ENCODE data around the gene PDE6H.

PDE6H gene

DNA sequence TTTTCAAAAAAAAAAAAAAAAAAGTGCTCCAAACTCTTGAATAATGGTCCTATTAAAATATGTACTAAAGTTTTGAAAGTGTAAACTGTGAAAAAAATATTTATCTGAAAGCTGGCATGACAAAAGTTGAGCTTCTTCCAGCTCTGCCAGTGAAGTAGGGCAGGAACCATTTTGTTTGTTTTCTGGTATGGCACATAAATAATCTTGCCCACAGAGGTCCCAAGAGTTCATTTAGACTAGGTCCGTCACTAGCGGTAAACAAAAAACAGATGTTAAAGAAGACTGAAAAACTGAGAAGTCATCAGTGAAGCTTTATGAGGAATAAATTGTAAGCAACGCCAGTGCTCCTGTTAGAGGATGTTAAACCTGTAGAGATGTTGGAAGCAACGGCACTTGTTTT lies 41.5 kb upstream of the PDE6H start:
- Histone ChIP-seq H3K36me3 (ENCODE audit: control insufficient read depth, low read length) (peaks cover 4% of the 10 kb centered on the region), H3K9me2 (replicated peaks; ENCODE audit: control insufficient read depth, low read length) (no peaks in the 10 kb centered on the region)
- no peak for TF ChIP-seq EZH2phosphoT487 (IDR thresholded peaks at IDR 0.05; ENCODE audit: borderline replicate concordance, low read length)
- TF ChIP-seq, protein P1, sequence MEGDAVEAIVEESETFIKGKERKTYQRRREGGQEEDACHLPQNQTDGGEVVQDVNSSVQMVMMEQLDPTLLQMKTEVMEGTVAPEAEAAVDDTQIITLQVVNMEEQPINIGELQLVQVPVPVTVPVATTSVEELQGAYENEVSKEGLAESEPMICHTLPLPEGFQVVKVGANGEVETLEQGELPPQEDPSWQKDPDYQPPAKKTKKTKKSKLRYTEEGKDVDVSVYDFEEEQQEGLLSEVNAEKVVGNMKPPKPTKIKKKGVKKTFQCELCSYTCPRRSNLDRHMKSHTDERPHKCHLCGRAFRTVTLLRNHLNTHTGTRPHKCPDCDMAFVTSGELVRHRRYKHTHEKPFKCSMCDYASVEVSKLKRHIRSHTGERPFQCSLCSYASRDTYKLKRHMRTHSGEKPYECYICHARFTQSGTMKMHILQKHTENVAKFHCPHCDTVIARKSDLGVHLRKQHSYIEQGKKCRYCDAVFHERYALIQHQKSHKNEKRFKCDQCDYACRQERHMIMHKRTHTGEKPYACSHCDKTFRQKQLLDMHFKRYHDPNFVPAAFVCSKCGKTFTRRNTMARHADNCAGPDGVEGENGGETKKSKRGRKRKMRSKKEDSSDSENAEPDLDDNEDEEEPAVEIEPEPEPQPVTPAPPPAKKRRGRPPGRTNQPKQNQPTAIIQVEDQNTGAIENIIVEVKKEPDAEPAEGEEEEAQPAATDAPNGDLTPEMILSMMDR (IDR thresholded peaks at IDR 0.05; ENCODE audit: low read depth, low read length, poor library complexity, severe bottlenecking): no peak

DNA sequence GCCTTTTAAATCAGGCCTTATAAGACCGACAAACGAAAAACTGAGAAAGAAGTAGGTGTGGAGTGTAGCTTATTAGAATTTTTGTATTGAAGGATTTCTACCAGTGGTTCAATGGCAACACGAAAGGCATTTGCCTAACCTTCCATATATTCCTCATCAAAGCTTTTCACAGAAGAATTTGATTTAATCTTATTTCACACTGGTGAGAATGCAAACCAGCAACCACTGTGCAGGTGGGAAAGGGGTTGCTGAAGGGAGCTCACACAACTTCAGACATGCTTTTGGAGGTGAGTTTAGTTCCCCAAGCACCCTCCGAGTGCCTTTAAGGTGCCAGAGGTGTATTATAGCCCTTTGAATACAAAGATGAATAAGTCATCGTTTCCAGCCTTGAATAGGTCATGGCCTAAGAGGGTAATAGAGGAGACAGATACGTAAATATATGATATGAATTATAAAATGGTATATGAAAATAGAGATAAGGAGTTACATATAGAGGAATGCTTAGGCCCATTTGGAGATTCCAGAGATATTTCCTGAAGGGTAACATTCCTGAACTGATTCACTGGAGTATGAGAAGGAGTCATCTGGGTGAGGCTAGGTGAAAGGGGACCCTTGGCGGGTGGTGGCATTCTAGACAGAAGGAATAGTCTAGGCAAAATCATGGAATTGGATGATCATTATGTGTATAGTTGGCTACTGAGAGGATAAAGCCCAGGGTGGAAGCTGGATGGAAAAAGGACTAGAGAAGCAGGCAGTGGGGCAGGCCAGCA lies 40.9 kb upstream of the PDE6H start:
- TF ChIP-seq, protein P1 (IDR thresholded peaks at IDR 0.05; ENCODE audit: low read depth, low read length, poor library complexity, severe bottlenecking): no peak
- no peak for TF ChIP-seq EZH2phosphoT487 (IDR thresholded peaks at IDR 0.05; ENCODE audit: borderline replicate concordance, low read length)
- no peaks in the 10 kb centered on the region for H3K9me3 ChIP-seq (ENCODE audit: control insufficient read depth, insufficient read depth, low read length)
- no peaks in the 10 kb centered on the region for H3F3A ChIP-seq (ENCODE audit: control insufficient read depth, insufficient read depth)
- H3K4me1 ChIP-seq (ENCODE audit: control insufficient read depth, low read length): peaks cover 12% of the 10 kb centered on the region
- H3K79me2 ChIP-seq (ENCODE audit: control insufficient read depth, low read length): no peaks in the 10 kb centered on the region
- no peak overlapping the region for H3K27ac ChIP-seq (ENCODE audit: low read depth, low read length)
- H3K4me3 ChIP-seq (ENCODE audit: low read length): no peak overlapping the region
- no peaks in the 10 kb centered on the region for H3K9me2 ChIP-seq (replicated peaks; ENCODE audit: control insufficient read depth, low read length)
- peaks cover 4% of the 10 kb centered on the region for H3K36me3 ChIP-seq (ENCODE audit: control insufficient read depth, low read length)
- no peaks in the 10 kb centered on the region for H3K27me3 ChIP-seq (ENCODE audit: control insufficient read depth, low read length)
- H3K4me2 ChIP-seq (ENCODE audit: low read length): no peak overlapping the region
- no peaks in the 10 kb centered on the region for H4K20me1 ChIP-seq (ENCODE audit: control insufficient read depth, insufficient read depth, low read depth, low read length)

More for the DNA sequence above, 41.5 kb upstream of the PDE6H start:
- no peaks in the 10 kb centered on the region for H4K20me1 ChIP-seq (ENCODE audit: control insufficient read depth, insufficient read depth, low read depth, low read length)
- no peaks in the 10 kb centered on the region for H3K79me2 ChIP-seq (ENCODE audit: control insufficient read depth, low read length)
- H3K4me3 ChIP-seq (ENCODE audit: low read length): no peak overlapping the region
- peaks cover 18% of the 10 kb centered on the region for H3K4me1 ChIP-seq (ENCODE audit: control insufficient read depth, low read length)
- H3K9me3 ChIP-seq (ENCODE audit: control insufficient read depth, insufficient read depth, low read length): no peaks in the 10 kb centered on the region
- H3K27ac ChIP-seq (ENCODE audit: low read depth, low read length): no peak overlapping the region
- no peaks in the 10 kb centered on the region for H3F3A ChIP-seq (ENCODE audit: control insufficient read depth, insufficient read depth)
- H3K27me3 ChIP-seq (ENCODE audit: control insufficient read depth, low read length): no peaks in the 10 kb centered on the region
- no peak overlapping the region for H3K4me2 ChIP-seq (ENCODE audit: low read length)

DNA sequence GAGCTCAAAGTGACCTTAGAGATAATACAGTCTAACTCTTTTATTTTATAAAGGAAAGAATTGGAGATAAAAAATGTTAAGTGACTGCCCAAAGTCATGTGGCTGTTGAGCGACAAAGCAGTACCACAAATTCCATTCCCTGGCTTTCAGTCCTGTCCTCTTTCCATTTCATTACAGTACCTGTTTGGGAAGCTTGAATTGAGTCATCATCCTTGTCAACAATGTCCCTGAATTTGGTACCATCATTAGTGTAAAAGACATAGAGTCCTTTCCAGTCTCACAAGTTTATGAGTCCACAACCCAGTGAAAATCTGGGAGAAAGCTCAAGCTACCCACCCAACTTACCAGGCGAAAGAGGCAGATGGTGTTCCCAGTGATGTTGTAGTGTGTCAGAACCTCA lies 38.3 kb upstream of the PDE6H start:
- H3K9me2 ChIP-seq (replicated peaks; ENCODE audit: control insufficient read depth, low read length): no peaks in the 10 kb centered on the region
- no peaks in the 10 kb centered on the region for H4K20me1 ChIP-seq (ENCODE audit: control insufficient read depth, insufficient read depth, low read depth, low read length)
- no peaks in the 10 kb centered on the region for H3K27me3 ChIP-seq (ENCODE audit: control insufficient read depth, low read length)
- peaks cover 2% of the 10 kb centered on the region; the same call in 1 of the 2 replicates for H3K9me3 ChIP-seq (ENCODE audit: control insufficient read depth, insufficient read depth, low read length)
- no peak overlapping the region for H3K27ac ChIP-seq (ENCODE audit: low read depth, low read length)
- H3F3A ChIP-seq (ENCODE audit: control insufficient read depth, insufficient read depth): peaks cover 2% of the 10 kb centered on the region
- H3K79me2 ChIP-seq (ENCODE audit: control insufficient read depth, low read length): no peaks in the 10 kb centered on the region
- no peak overlapping the region for H3K4me2 ChIP-seq (ENCODE audit: low read length)
- H3K4me3 ChIP-seq (ENCODE audit: low read length): no peak overlapping the region
- H3K36me3 ChIP-seq (ENCODE audit: control insufficient read depth, low read length): peaks cover 14% of the 10 kb centered on the region
- peaks cover 8% of the 10 kb centered on the region for H3K4me1 ChIP-seq (ENCODE audit: control insufficient read depth, low read length)
- TF ChIP-seq, protein P1 (IDR thresholded peaks at IDR 0.05; ENCODE audit: low read depth, low read length, poor library complexity, severe bottlenecking): no peak
- no peak for TF ChIP-seq EZH2phosphoT487 (IDR thresholded peaks at IDR 0.05; ENCODE audit: borderline replicate concordance, low read length)

Data from DOHH2 (cell line).